ENCODE results near the gene TCP1. TPM values are rescaled to one million over a fixed set of nuclear protein-coding genes. Genes with fewer than 3 reads are reported as not detected.

The TCP1 gene
- total RNA-seq (100 to 1,000 TPM in 6 of 7 donors, 10 to 100 TPM in 1; 94.1 to 136 (median 119) TPM), polyA plus RNA-seq (10 to 100 TPM; 74.3 to 78.9 (median 76.3) TPM)
- long read RNA-seq, donor 1, transcript TCP1-201 (12 exons, 2,499 nt) = major isoform, 37 of 62 reads
- long read RNA-seq, donor 1, partial matches to known transcripts = 24 of 62 reads
- long read RNA-seq, donor 1, other reads (novel, unspliced or antisense) = 0 of 62 reads
- long read RNA-seq, donor 2, transcript TCP1-201 (12 exons, 2,499 nt) = major isoform, 28 of 46 reads
- long read RNA-seq, donor 2, partial matches to known transcripts = 12 of 46 reads
- long read RNA-seq, donor 2, other reads (novel, unspliced or antisense) = 6 of 46 reads

GRCh38 chr6:159789377-159790148 lies at the start of gene TCP1:
TCP1 (minus strand) TSS chr6:159789602; CDS start chr6:159789468, 134 bp downstream.
- 0 to 1% (median 0%) methylated on average over 54 to 64 of the region's 64 CpGs for WGBS, 5 donors
- Histone ChIP-seq H3K36me3 (peaks cover 0 to 65% (median 42%) of the 10 kb centered on the region in 6 donors), H3K27me3 (replicated peaks in 1 of 7) (no peaks in the 10 kb centered on the region), H3K9me3 (no peaks in the 10 kb centered on the region), H3K27ac (peak within 1 kb of the TSS; percentile 85 to 99 (median 97)), H3K4me3 (peak within 1 kb of the TSS; percentile 88 to 98 (median 93)), H3K4me1 (peaks cover 28 to 84% (median 62%) of the 10 kb centered on the region in 6 donors)
- TF ChIP-seq CTCF (IDR thresholded peaks at IDR 0.05 in 8 of 11, conservative IDR thresholded peaks at IDR 0.05 in 3 of 11) (peak in 3 of 11 experiments; percentile 5 to 26 (median 17)), POLR2A (IDR thresholded peaks at IDR 0.05) (peak in 2 of 3 donors; percentile 81 to 93), POLR2AphosphoS5 (IDR thresholded peaks at IDR 0.05) (peak; percentile 98 to 99 (median 99))
- intact Hi-C loops (cut with DNase I; ENCODE audit: low total_unique reads) = loop anchor here (10.0 kb wide), 2 partner anchors 55 to 175 kb away; partner anchors contain the start of gene IGF2R
- DNase-seq = peak; percentile 99

GRCh38 chr6:159838020-159838744 lies 48.8 kb upstream of the TCP1 start:
- no peak for DNase-seq
- Histone ChIP-seq H3K4me3 (no peak overlapping the region), H3K27me3 (replicated peaks in 1 of 7) (peaks cover 0 to 14% (median 0%) of the 10 kb centered on the region in 7 donors), H3K4me1 (no peaks in the 10 kb centered on the region), H3K36me3 (no peaks in the 10 kb centered on the region), H3K9me3 (no peaks in the 10 kb centered on the region), H3K27ac (no peak overlapping the region)
- intact Hi-C loops (cut with DNase I; ENCODE audit: low total_unique reads) = no loop called here
- TF ChIP-seq POLR2A (IDR thresholded peaks at IDR 0.05) (no peak), POLR2AphosphoS5 (IDR thresholded peaks at IDR 0.05) (no peak), CTCF (IDR thresholded peaks at IDR 0.05 in 8 of 11, conservative IDR thresholded peaks at IDR 0.05 in 3 of 11) (no peak)
- WGBS, 5 donors = 81 to 91% (median 86%) methylated on average over 7 of the region's 7 CpGs

- peaks cover 0 to 14% (median 0%) of the 10 kb centered on the region in 7 donors for H3K27me3 ChIP-seq (replicated peaks in 1 of 7)
- WGBS, 5 donors = 79 to 87% (median 82%) methylated on average over 8 of the region's 8 CpGs
- no peak for TF ChIP-seq POLR2AphosphoS5 (IDR thresholded peaks at IDR 0.05)
- no peak for TF ChIP-seq POLR2A (IDR thresholded peaks at IDR 0.05)
- no peak for TF ChIP-seq CTCF (IDR thresholded peaks at IDR 0.05 in 8 of 11, conservative IDR thresholded peaks at IDR 0.05 in 3 of 11)
These were observed 48.1 kb upstream of the TCP1 start for GRCh38 chr6:159837511-159837910.

More at GRCh38 chr6:159837511-159837910, 48.1 kb upstream of the TCP1 start:
- H3K36me3 ChIP-seq = no peaks in the 10 kb centered on the region
- no peak overlapping the region for H3K27ac ChIP-seq
- no peaks in the 10 kb centered on the region for H3K4me1 ChIP-seq
- no peaks in the 10 kb centered on the region for H3K9me3 ChIP-seq
- intact Hi-C loops (cut with DNase I; ENCODE audit: low total_unique reads) = no loop called here
- no peak for DNase-seq
- H3K4me3 ChIP-seq = no peak overlapping the region
